AG10803 (cell line): ENCODE data around the gene UTP4.

Experiments used
- DNase-seq: peaks from one replicate; pipeline ENCODE4 v3.0.0; 2010; ENCODE audit warnings: low read depth
- H3K4me3 ChIP-seq: 2 replicates; pipeline ENCODE4 v1.5.1; 2011; ENCODE audit warnings: mild to moderate bottlenecking, low read length, control low read depth
- CTCF ChIP-seq: conservative IDR thresholded peaks from 2 replicates; pipeline ENCODE4 v1.5.1; 2011; ENCODE audit warnings: mild to moderate bottlenecking, low read length, control low read depth, inconsistent platforms

Gene UTP4

GRCh38 chr16:69132424-69133252 lies at the start of gene UTP4, which contains the start of gene CHTF8:
Gene UTP4, plus strand, starts transcription at chr16:69132649. Its CDS starts 811 bp downstream, at chr16:69133460.
Gene CHTF8, minus strand, starts transcription at chr16:69132588. Its CDS starts 11,130 bp downstream, at chr16:69121458.
- DNase-seq, result peak; percentile 73
- peak within 1 kb of the TSS; percentile 98 for H3K4me3 ChIP-seq
- no peak for TF ChIP-seq CTCF

GRCh38 chr16:69083306-69083941 lies 49.0 kb upstream of the UTP4 start:
- TF ChIP-seq CTCF, result no peak
- H3K4me3 ChIP-seq, result no peak overlapping the region
- DNase-seq, result no peak

GRCh38 chr16:69084289-69084688 lies 48.2 kb upstream of the UTP4 start:
- H3K4me3 ChIP-seq, result no peak overlapping the region
- no peak for TF ChIP-seq CTCF
- DNase-seq, result peak; percentile 55

GRCh38 chr16:69085032-69085695 lies 47.3 kb upstream of the UTP4 start:
- TF ChIP-seq CTCF, result no peak
- no peak for DNase-seq
- H3K4me3 ChIP-seq, result no peak overlapping the region

- DNase-seq, result no peak
- no peak for TF ChIP-seq CTCF
- no peak overlapping the region for H3K4me3 ChIP-seq
These were observed 45.3 kb upstream of the UTP4 start for GRCh38 chr16:69087161-69087581.

- TF ChIP-seq CTCF, result no peak
- H3K4me3 ChIP-seq, result no peak overlapping the region
- no peak for DNase-seq
These were observed 43.8 kb upstream of the UTP4 start for GRCh38 chr16:69088684-69089083.
